ENCODE data around the gene C19orf47. TPM values are rescaled to one million over a fixed set of nuclear protein-coding genes. Genes with fewer than 3 reads are reported as not detected.
A peak's percentile ranks its signal among the peaks of the same experiment; 100 is the strongest.

C19orf47 gene, protein sequence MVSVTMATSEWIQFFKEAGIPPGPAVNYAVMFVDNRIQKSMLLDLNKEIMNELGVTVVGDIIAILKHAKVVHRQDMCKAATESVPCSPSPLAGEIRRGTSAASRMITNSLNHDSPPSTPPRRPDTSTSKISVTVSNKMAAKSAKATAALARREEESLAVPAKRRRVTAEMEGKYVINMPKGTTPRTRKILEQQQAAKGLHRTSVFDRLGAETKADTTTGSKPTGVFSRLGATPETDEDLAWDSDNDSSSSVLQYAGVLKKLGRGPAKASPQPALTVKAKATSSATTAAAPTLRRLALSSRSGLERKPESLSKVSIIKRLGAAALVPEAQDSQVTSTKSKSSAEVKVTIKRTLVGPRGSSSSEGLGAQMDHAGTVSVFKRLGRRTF
- total RNA-seq = 10 to 100 TPM; 20.7 to 24.8 TPM

DNA sequence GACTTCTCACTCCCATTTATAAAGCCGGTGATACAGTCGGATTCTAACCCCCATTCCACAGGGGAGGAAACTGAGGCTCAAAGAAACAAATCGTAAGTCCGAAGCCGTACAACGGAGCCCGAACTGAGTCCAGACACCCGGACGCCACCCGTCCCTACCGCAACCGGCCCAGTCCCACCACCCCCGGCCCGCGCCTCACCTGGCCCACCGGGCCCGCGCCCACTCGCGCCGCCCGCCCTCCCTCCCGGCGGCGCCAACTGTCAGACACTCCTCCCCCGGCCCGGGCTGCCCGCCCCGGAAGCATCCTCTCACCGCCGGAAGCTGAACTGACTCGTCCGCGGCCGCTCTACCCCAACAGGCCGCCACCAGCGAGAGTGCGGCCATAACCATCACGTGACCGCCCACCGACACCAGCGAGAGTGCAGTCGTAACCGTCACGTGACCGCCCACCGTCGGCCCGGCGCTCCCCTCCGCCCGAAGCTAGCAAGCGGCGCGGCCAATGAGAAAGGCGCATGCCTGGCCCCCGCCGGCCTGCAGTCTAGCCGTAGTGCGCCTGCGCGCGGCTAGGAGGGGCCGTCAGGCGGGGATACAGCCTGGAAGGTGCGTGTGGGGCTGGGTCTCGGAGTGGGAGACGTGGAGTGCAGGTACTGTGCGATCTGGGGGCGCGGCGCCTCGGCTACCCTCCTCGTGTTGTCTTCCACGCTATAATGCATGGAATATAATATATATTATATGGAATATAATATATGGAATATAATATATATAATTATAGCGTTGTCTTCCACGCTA is at the start of gene C19orf47, which contains the start of gene PLD3:
C19orf47 (minus strand) TSS at position 273 of the 789 bp plus-strand sequence. CDS start 6,540 bp downstream, outside the sequence.
PLD3 (plus strand) TSS at position 571 of the 789 bp plus-strand sequence. CDS start 17,789 bp downstream, outside the sequence.
- Mint-ChIP-seq H3K4me1 (ENCODE audit: low read depth) (peaks cover 40% of the 10 kb centered on the region), H3K36me3 (ENCODE audit: insufficient read depth in 2 of 2) (peaks cover 0 to 4% of the 10 kb centered on the region in 2 donors), H3K4me3 (peak within 1 kb of the TSS; percentile 89 to 94), H3K27ac (peak within 1 kb of the TSS; percentile 88), H3K27me3 (ENCODE audit: low read depth) (no peaks in the 10 kb centered on the region), H3K9me3 (no peaks in the 10 kb centered on the region)
- ATAC-seq (replicated peaks in 1 of 2) = peak; percentile 96 to 98
- DNase-seq = peak; percentile 99 to 100

DNA sequence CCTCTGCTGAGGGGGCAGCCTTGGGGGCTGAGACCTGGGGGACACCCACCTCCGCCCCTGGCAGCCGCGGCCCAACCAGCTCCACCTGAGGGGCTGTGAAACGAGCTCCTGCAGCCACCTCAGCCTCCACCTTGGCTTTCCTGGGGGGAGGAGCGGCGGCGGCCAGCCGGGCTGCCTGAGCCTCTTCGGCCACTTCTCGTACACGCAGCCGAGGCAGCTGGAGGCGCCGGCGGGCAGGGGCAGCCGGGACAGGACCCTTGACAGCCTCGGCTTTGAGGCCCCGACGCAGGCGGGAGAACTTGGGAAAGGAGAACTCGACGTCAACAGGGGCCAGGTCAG is 49.3 kb upstream of the C19orf47 start:
- H3K27me3 Mint-ChIP-seq (ENCODE audit: low read depth) = no peaks in the 10 kb centered on the region
- H3K9me3 Mint-ChIP-seq = no peaks in the 10 kb centered on the region
- no peaks in the 10 kb centered on the region for H3K36me3 Mint-ChIP-seq (ENCODE audit: insufficient read depth in 2 of 2)
- DNase-seq = no peak
- H3K4me3 Mint-ChIP-seq = no peak overlapping the region
- no peak overlapping the region for H3K27ac Mint-ChIP-seq
- H3K4me1 Mint-ChIP-seq (ENCODE audit: low read depth) = peaks cover 13% of the 10 kb centered on the region
- no peak for ATAC-seq (replicated peaks in 1 of 2)

DNA sequence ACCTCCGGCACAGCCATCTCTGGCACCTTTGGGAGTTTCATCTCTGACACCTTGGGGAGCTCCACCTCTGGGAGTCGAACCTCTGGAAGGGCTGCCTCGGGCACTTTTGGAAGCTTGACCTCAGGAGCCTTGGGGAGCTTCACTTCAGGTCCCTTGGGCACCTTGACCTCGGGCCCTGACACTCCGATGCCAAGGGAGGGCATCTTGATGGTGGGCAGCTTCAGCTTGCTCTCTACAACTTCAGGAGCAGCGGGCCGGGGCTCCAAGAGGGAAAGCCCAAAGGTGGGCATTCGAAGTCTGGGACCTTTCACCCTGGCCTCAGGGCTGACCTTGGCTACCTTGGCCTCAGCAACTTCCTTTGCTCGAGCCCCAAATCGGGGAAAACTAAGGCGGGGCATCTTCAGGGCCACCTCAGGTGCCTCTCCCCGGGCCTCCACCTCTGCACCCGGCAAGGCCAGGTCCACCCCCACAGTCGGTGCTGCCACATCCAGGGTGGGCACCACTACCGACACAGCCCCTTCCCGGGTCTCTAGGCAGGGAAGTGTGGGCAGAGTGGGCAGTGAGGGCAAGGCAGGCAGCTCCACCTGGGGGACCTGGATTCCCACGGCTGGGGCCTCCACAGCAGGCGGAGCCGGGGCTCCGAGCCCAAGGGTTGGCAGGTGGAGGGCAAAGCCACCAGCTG is 48.8 kb upstream of the C19orf47 start:
- Mint-ChIP-seq H3K27me3 (ENCODE audit: low read depth) (no peaks in the 10 kb centered on the region), H3K4me3 (no peak overlapping the region), H3K36me3 (ENCODE audit: insufficient read depth in 2 of 2) (no peaks in the 10 kb centered on the region), H3K27ac (no peak overlapping the region), H3K4me1 (ENCODE audit: low read depth) (peaks cover 13% of the 10 kb centered on the region), H3K9me3 (no peaks in the 10 kb centered on the region)
- no peak for ATAC-seq (replicated peaks in 1 of 2)
- no peak for DNase-seq

DNA sequence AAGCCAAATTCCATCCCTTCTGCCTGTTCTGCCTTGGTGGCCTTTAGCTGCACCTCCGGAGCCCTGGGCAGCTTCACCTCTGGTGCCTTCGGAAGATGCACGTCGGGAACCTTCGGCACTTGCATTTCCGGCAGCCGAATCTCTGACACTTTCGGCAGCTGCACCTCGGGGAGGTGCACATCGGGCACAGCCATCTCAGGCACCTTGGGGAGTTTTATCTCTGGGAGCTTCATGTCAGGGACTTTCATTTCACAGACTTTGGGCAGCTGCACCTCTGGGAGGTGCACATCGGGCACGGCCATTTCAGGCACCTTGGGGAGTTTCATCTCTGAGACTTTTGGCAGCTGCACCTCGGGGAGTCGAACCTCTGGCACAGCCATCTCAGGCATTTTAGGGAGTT is 47.8 kb upstream of the C19orf47 start:
- Mint-ChIP-seq H3K9me3 (no peaks in the 10 kb centered on the region), H3K4me3 (no peak overlapping the region), H3K27ac (no peak overlapping the region), H3K36me3 (ENCODE audit: insufficient read depth in 2 of 2) (no peaks in the 10 kb centered on the region), H3K27me3 (ENCODE audit: low read depth) (no peaks in the 10 kb centered on the region), H3K4me1 (ENCODE audit: low read depth) (peaks cover 11% of the 10 kb centered on the region)
- no peak for ATAC-seq (replicated peaks in 1 of 2)
- DNase-seq = no peak

DNA sequence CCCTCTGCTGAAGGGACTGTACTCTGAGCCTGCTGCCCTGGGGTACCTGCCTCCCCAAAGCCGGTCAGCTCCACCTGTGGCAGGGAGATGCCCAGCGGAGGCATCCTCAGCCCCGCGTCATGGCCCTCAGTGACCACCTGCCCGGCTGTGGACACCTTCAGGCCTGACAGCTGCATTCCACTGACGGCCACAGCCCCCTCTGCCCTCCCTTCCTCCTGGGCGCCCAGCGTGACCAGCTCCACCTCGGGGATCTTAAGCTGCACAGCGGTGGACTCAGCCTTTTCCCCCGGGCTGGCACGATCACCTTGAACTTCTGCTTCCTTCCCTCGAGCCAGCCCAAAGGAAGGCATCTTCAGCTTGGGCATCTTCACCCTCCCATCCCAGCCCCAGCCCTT is 46.6 kb upstream of the C19orf47 start:
- Mint-ChIP-seq H3K27ac (no peak overlapping the region), H3K27me3 (ENCODE audit: low read depth) (no peaks in the 10 kb centered on the region), H3K4me3 (no peak overlapping the region), H3K4me1 (ENCODE audit: low read depth) (peaks cover 7% of the 10 kb centered on the region), H3K36me3 (ENCODE audit: insufficient read depth in 2 of 2) (no peaks in the 10 kb centered on the region), H3K9me3 (no peaks in the 10 kb centered on the region)
- DNase-seq = no peak
- ATAC-seq (replicated peaks in 1 of 2) = no peak

DNA sequence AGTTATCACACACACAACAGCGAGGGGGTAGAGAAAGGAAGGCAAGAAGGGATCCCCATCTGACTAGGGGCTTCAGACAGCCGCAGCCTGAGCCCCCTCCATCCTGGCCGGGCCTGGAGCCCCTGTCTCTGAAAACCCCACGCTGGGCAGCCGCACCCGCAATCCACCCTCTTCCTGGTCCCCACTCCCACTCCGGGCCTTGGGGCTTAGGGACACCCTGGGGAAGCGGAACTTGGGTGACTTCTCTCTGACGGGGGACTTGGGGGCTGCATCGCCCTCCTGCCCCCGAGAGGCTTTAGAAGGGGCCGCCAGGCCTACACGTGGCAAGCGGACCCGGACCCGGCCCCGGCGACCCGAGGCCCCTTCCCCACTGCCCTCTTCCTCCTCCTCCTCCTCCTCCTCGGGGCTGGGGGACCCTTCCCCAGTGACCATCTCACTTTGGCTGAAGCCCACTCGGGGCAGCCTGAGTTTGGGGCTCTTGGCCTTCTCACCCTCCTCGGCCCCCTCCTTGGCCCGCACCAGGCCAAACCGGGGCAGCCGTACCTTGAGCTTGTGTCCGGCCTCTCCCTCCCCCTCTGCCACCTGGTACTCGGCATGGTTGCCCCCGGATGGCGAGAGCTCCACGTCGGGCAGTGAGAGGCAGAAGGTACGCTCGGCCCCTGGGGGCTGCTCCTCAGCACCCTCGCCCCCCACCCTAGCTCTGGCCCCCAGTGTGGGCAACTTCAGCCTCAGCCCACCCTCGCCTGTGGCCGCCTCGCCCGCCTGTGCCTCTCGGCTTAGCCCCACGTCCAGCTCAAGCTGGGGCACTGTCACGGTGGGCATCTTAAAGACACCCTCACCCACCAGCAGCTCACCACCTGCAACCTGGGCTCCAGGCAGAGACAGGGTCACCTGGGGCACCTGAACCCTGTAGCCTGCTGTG is 46.0 kb upstream of the C19orf47 start:
- ATAC-seq (replicated peaks in 1 of 2) (no peak), DNase-seq (no peak)
- peaks cover 3% of the 10 kb centered on the region for H3K4me1 Mint-ChIP-seq (ENCODE audit: low read depth)
- no peaks in the 10 kb centered on the region for H3K36me3 Mint-ChIP-seq (ENCODE audit: insufficient read depth in 2 of 2)
- H3K4me3 Mint-ChIP-seq = no peak overlapping the region
- no peaks in the 10 kb centered on the region for H3K27me3 Mint-ChIP-seq (ENCODE audit: low read depth)
- H3K27ac Mint-ChIP-seq = no peak overlapping the region
- H3K9me3 Mint-ChIP-seq = no peaks in the 10 kb centered on the region

DNA sequence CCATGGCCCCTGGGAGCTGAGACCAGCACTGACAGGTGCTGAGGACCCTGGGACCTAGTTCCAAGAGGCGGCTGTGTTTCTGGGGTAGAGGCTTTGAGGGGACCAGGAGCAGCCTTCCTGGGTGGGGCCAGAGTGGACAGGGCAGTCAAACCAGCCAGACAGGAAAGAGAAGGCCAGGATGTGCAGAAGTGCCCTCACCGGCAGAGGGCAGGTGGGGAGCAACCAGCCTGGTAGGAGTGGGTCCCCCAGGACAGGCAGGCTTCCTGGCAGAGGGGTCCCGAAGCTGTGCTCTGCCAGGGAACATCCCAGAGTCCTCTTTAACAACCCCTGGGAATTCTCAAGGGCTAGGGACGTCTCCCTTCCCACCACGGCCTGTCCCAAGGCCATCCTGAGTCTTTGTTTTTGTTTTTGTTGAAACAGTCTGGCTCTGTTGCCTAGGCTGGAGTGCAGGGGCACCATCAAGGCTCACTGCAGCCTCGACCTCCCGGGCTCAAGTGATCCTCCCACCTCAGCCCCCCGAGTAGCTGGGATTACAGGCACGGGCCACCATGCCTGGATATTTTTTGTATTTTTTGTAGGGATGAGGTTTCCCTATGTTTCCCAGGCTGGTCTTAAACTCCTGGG is 44.8 kb upstream of the C19orf47 start:
- Mint-ChIP-seq H3K9me3 (no peaks in the 10 kb centered on the region), H3K27ac (no peak overlapping the region), H3K4me3 (no peak overlapping the region), H3K4me1 (ENCODE audit: low read depth) (no peaks in the 10 kb centered on the region), H3K27me3 (ENCODE audit: low read depth) (no peaks in the 10 kb centered on the region), H3K36me3 (ENCODE audit: insufficient read depth in 2 of 2) (no peaks in the 10 kb centered on the region)
- DNase-seq (no peak), ATAC-seq (replicated peaks in 1 of 2) (peak in 1 of 2 donors; percentile 22)

DNA sequence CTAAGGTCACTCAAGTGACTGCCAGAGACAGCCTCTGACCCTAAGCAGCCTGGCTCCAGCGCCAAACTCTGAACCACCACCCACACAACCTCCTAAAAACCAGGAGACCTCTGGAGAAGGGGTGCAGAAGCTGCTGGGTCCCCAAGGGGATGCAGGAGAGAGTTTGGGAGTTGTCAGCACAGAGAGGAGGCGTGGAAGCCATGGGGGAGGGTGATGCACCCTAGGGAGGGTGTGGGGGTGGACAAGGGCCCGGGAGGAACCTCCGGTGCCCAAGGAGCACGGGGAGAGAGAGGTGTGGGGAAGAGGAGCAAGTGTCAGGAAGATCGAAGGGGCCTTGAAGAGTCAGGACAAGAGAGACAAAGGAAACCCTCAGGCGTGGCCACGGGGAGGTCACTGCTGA is 43.9 kb upstream of the C19orf47 start:
- Mint-ChIP-seq H3K9me3 (no peaks in the 10 kb centered on the region), H3K36me3 (ENCODE audit: insufficient read depth in 2 of 2) (no peaks in the 10 kb centered on the region), H3K27ac (no peak overlapping the region), H3K4me1 (ENCODE audit: low read depth) (no peaks in the 10 kb centered on the region), H3K27me3 (ENCODE audit: low read depth) (no peaks in the 10 kb centered on the region), H3K4me3 (no peak overlapping the region)
- ATAC-seq (replicated peaks in 1 of 2) (no peak), DNase-seq (no peak)

DNA sequence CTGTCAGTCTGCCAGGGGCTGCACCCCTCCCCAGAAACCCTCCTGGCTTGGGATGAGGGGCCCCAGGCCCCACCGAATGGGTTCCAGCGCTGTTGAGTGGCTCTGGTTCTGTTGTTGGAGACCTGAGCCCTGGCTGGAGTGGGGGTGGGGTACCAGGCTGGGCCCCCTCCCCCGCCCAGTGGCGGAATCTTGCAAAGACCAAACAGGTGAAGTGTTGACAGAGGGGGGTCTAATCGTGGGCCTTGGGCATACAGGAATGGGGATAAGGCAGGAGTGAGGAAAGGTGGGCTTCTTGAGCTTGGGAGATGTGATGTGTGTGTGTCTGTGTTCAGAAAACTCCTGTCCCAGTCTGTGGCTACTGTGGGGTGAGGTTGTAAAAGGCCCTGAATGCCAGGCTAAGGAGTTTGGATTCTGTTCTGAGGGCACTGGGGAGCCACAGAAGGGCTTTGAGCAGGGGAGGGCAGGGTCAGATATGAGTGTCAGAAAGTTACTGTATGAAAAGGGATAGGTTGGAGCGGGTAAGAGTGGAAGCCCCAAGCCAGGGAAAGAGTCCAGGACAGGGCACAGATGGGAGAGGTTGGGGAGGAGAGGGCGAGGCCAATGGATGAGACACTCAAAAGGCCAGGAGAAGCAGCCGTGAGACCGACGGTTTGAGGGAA is 42.0 kb upstream of the C19orf47 start, which contains the start of gene HIPK4:
HIPK4 (minus strand) TSS at position 98 of the 659 bp plus-strand sequence. CDS start 279 bp downstream, outside the sequence.
- no peak within 1 kb of the TSS for H3K27ac Mint-ChIP-seq

DNA sequence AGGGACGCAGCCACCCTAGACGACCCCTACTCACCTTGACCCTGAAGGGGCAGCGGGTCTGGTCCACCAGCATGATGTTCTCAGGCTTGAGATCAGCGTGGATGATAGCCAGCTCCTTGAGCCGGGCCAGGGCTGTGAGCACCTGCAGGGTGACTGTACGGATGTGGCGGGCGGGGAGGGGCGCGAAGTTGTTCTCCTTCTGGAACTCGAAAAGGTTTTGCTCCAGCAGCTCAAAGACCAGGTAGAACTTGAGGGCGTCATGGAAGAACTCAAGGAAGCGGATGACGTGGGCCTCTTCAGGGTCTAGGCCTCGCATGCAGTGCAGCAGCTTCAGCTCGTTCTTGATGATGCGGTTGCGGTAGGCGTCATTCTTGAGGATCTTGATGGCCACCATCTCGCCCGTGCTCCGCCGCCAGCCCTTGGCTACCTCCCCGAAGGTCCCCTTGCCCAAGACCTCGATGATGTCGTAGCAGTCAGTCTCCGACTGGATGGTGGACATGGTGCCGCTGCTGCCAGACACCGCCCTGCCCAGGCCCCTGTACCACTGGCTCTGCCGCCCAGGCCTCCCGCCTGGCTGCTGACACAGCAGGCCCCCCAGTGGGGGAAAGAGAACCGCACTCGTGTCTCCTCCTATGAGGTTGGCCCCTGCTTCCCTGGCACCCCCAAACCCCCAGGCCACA is 41.3 kb upstream of the C19orf47 start:
- ATAC-seq (replicated peaks in 1 of 2) (no peak), DNase-seq (no peak)
- Mint-ChIP-seq H3K4me3 (no peak overlapping the region), H3K4me1 (ENCODE audit: low read depth) (no peaks in the 10 kb centered on the region), H3K27me3 (ENCODE audit: low read depth) (no peaks in the 10 kb centered on the region), H3K27ac (no peak overlapping the region), H3K9me3 (no peaks in the 10 kb centered on the region), H3K36me3 (ENCODE audit: insufficient read depth in 2 of 2) (no peaks in the 10 kb centered on the region)

More for the DNA sequence above, 42.0 kb upstream of the C19orf47 start, which contains the start of gene HIPK4:
- DNase-seq (no peak), ATAC-seq (replicated peaks in 1 of 2) (no peak)
- no peaks in the 10 kb centered on the region for H3K36me3 Mint-ChIP-seq (ENCODE audit: insufficient read depth in 2 of 2)
- no peaks in the 10 kb centered on the region for H3K4me1 Mint-ChIP-seq (ENCODE audit: low read depth)
- H3K27me3 Mint-ChIP-seq (ENCODE audit: low read depth) = no peaks in the 10 kb centered on the region
- H3K9me3 Mint-ChIP-seq = no peaks in the 10 kb centered on the region
- no peak within 1 kb of the TSS for H3K4me3 Mint-ChIP-seq

- no peak for ATAC-seq (replicated peaks in 1 of 2)
- no peak for DNase-seq
- Mint-ChIP-seq H3K27me3 (ENCODE audit: low read depth) (no peaks in the 10 kb centered on the region), H3K4me3 (no peak overlapping the region), H3K27ac (no peak overlapping the region), H3K4me1 (ENCODE audit: low read depth) (no peaks in the 10 kb centered on the region), H3K9me3 (no peaks in the 10 kb centered on the region), H3K36me3 (ENCODE audit: insufficient read depth in 2 of 2) (no peaks in the 10 kb centered on the region)
These were observed 40.3 kb upstream of the C19orf47 start for GRCh38 chr19:40388481-40388880.
